Astrocyte (in vitro differentiated cells and primary cell): ENCODE results near the gene RASSF6.

Source experiments
- EZH2 ChIP-seq: IDR thresholded peaks from 2 replicates; pipeline ENCODE4 v1.6.1; 2012; ENCODE audit warnings: mild to moderate bottlenecking, low read length, inconsistent platforms; ENCODE audit not compliant: insufficient read depth
- TF ChIP-seq, protein P1 (sequence below): IDR thresholded peaks from 2 replicates; pipeline ENCODE4 v1.5.1; 2011; ENCODE audit warnings: low read depth, mild to moderate bottlenecking, inconsistent platforms, low read length, moderate library complexity; ENCODE audit not compliant: insufficient read depth

DNA sequence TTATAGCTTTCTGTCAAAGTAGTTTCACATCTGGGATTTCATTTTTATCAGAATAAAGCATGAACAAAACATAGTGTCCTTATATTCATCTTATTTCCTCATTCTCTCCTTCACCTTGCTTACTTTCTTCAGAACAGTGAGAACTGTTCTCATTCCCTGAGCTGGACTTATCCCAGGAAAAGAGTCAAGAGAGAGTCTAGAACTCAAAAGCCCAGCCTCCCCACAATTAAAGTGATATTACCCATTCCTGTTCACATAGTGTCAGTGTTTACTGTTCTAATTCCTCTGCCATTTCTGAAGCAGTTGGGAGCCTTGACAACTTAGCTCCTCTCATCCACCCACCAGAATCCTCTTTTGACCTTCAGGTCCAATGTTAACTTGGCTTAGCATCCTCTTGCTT, 42.9 kb downstream of the RASSF6 start:
- TF ChIP-seq, protein P1, sequence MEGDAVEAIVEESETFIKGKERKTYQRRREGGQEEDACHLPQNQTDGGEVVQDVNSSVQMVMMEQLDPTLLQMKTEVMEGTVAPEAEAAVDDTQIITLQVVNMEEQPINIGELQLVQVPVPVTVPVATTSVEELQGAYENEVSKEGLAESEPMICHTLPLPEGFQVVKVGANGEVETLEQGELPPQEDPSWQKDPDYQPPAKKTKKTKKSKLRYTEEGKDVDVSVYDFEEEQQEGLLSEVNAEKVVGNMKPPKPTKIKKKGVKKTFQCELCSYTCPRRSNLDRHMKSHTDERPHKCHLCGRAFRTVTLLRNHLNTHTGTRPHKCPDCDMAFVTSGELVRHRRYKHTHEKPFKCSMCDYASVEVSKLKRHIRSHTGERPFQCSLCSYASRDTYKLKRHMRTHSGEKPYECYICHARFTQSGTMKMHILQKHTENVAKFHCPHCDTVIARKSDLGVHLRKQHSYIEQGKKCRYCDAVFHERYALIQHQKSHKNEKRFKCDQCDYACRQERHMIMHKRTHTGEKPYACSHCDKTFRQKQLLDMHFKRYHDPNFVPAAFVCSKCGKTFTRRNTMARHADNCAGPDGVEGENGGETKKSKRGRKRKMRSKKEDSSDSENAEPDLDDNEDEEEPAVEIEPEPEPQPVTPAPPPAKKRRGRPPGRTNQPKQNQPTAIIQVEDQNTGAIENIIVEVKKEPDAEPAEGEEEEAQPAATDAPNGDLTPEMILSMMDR, result no peak
- TF ChIP-seq EZH2, result no peak
